ENCODE results near the gene ERC1. TPM values are rescaled to one million over a fixed set of nuclear protein-coding genes. Genes with fewer than 3 reads are reported as not detected.
"Not testable (repeated sequence)": the region's sequence is repeated elsewhere in the genome, so short reads cannot be mapped to it uniquely, and the experiment has no call there.

The ERC1 gene
- total RNA-seq, 4 donors from 2014 or later, result 28.9 to 106 (median 43.6) TPM

- no peak for DNase-seq
- Histone ChIP-seq H3K27ac (no peak overlapping the region), H3K4me1 (no peaks in the 10 kb centered on the region), H3K36me3 (no peaks in the 10 kb centered on the region), H3K4me3 (no peak overlapping the region), H3K9me3 (no peaks in the 10 kb centered on the region), H3K27me3 (no peaks in the 10 kb centered on the region)
- intact Hi-C loops (cut with DNase I; ENCODE audit: low total_unique reads), result no loop called here
- no peak for TF ChIP-seq CTCF (IDR thresholded peaks at IDR 0.05)
- no peak for TF ChIP-seq POLR2A (IDR thresholded peaks at IDR 0.05)
These were observed 57.1 kb downstream of the ERC1 start for GRCh38 chr12:1047898-1048660.

GRCh38 chr12:1050059-1050707 is 59.2 kb downstream of the ERC1 start:
- intact Hi-C loops (cut with DNase I; ENCODE audit: low total_unique reads), result no loop called here
- Histone ChIP-seq H3K27me3 (no peaks in the 10 kb centered on the region), H3K4me3 (no peak overlapping the region), H3K4me1 (no peaks in the 10 kb centered on the region), H3K27ac (no peak overlapping the region), H3K36me3 (no peaks in the 10 kb centered on the region), H3K9me3 (no peaks in the 10 kb centered on the region)
- no peak for DNase-seq
- TF ChIP-seq POLR2A (IDR thresholded peaks at IDR 0.05), result no peak
- no peak for TF ChIP-seq CTCF (IDR thresholded peaks at IDR 0.05)

GRCh38 chr12:1051672-1052071 is 60.6 kb downstream of the ERC1 start:
- H3K27ac ChIP-seq; DNase-seq; H3K4me1 ChIP-seq; H3K9me3 ChIP-seq; intact Hi-C loops (cut with DNase I; ENCODE audit: low total_unique reads); H3K36me3 ChIP-seq; H3K4me3 ChIP-seq; H3K27me3 ChIP-seq: not testable (repeated sequence)

GRCh38 chr12:1053690-1054089 is 62.7 kb downstream of the ERC1 start:
- no peak overlapping the region for H3K4me3 ChIP-seq
- no peak for TF ChIP-seq POLR2A (IDR thresholded peaks at IDR 0.05)
- no peak for TF ChIP-seq CTCF (IDR thresholded peaks at IDR 0.05)
- no peak for DNase-seq
- intact Hi-C loops (cut with DNase I; ENCODE audit: low total_unique reads), result no loop called here
- peaks cover 0 to 5% of the 10 kb centered on the region in 2 donors for H3K9me3 ChIP-seq
- H3K36me3 ChIP-seq, result no peaks in the 10 kb centered on the region
- H3K27me3 ChIP-seq, result no peaks in the 10 kb centered on the region
- no peaks in the 10 kb centered on the region for H3K4me1 ChIP-seq
- no peak overlapping the region for H3K27ac ChIP-seq

GRCh38 chr12:1054117-1054870 is 63.3 kb downstream of the ERC1 start:
- Histone ChIP-seq H3K27me3 (no peaks in the 10 kb centered on the region), H3K4me3 (no peak overlapping the region), H3K36me3 (no peaks in the 10 kb centered on the region), H3K4me1 (no peaks in the 10 kb centered on the region), H3K9me3 (peaks cover 0 to 5% of the 10 kb centered on the region in 2 donors), H3K27ac (no peak overlapping the region)
- no peak for DNase-seq
- TF ChIP-seq POLR2A (IDR thresholded peaks at IDR 0.05) (no peak), CTCF (IDR thresholded peaks at IDR 0.05) (no peak)
- intact Hi-C loops (cut with DNase I; ENCODE audit: low total_unique reads), result no loop called here

All from uterus (tissue), 4 donors.